Mammary epithelial cell (primary cell): ENCODE data around the gene TBC1D22A.
A peak's percentile ranks its signal among the peaks of the same experiment; 100 is the strongest.

Experiments
- CTCF ChIP-seq, 2 donors: IDR thresholded peaks in 1 of 2; conservative IDR thresholded peaks in 1 of 2; 2 replicates each; pipeline ENCODE4 v1.5.1; 2011 to 2012; ENCODE audit warnings: inconsistent platforms in 2 of 2, low read length in 2 of 2, mild to moderate bottlenecking in 2 of 2, control low read depth in 1 of 2, low read depth in 1 of 2; ENCODE audit not compliant: insufficient read depth in 1 of 2; ENCODE audit errors: extremely low read depth in 1 of 2
- EZH2 ChIP-seq: IDR thresholded peaks from 2 replicates; pipeline ENCODE4 v1.6.1; 2012; ENCODE audit warnings: low read length, inconsistent platforms, borderline replicate concordance

- peak; percentile 96 for TF ChIP-seq CTCF (conservative IDR thresholded peaks at IDR 0.05 in 1 of 2, IDR thresholded peaks at IDR 0.05 in 1 of 2; ENCODE audit: extremely low read depth in 1 of 2, insufficient read depth in 1 of 2, low read depth in 1 of 2, low read length in 2 of 2)
- TF ChIP-seq EZH2: no peak
These were observed 40.8 kb downstream of the TBC1D22A start for GRCh38 chr22:46803031-46803880.
